A549 (cell line): ENCODE results near the gene SERINC5. TPM values are rescaled to one million over a fixed set of nuclear protein-coding genes. Genes with fewer than 3 reads are reported as not detected.

ENCODE experiments used
- ATAC-seq, 2 experiments: fragments of 200-7000 bp in 1 of 2; fragments of >200 bp in 1 of 2; cut with Nextera tagmentation in 1 of 2; cut with Tn5 transposase in 1 of 2; 3 replicates each; pipeline versions ENCODE4 v1.8.0 to v1.9.1; 2018 to 2020; ENCODE audit warnings: mild to moderate bottlenecking in 1 of 2, moderate library complexity in 1 of 2
- CTCF ChIA-PET: fragments of 300-600 bp; sonication (Branson Sonifier 250); formaldehyde crosslinking; extraction: SDS; loops from one replicate; lab custom pipeline; 2021; ENCODE audit warnings: antibody characterized with exemption, inconsistent platforms; lab: Yijun Ruan, JAX
- POLR2A ChIA-PET: fragments of 350-600 bp; formaldehyde crosslinking; extraction: SDS; loops from one replicate; lab custom pipeline; 2021; ENCODE audit warnings: antibody characterized with exemption, inconsistent platforms; lab: Yijun Ruan, JAX
- DNase-seq, 2 experiments: peaks; one replicate each; pipeline versions ENCODE4 v3.0.0 to v3.0.0-alpha.2; 2011 to 2016; ENCODE audit warnings: low read depth in 1 of 2, low spot score in 1 of 2
- FAIRE-seq: peaks from 2 replicates; lab custom pipeline; 2011; peaks lifted over from hg19 to GRCh38; lab: Jason Lieb, UNC
- H3K27ac ChIP-seq, 2 experiments: fragments of >200 bp; sonication (Bioruptor Twin); formaldehyde crosslinking; 3 replicates each; pipeline ENCODE4 v1.5.1; 2016 to 2017
- H3K4me1 ChIP-seq: fragments of >200 bp; sonication (Bioruptor Twin); formaldehyde crosslinking; 3 replicates; pipeline ENCODE4 v1.6.1; 2016
- H3K4me2 ChIP-seq: fragments of >200 bp; sonication (Bioruptor Twin); formaldehyde crosslinking; 3 replicates; pipeline ENCODE4 v1.6.1; 2016
- H3K4me3 ChIP-seq: fragments of >200 bp; sonication (Bioruptor Twin); formaldehyde crosslinking; 3 replicates; pipeline ENCODE4 v1.5.1; 2016
- H3K9me3 ChIP-seq: fragments of >200 bp; sonication (Bioruptor Twin); formaldehyde crosslinking; 3 replicates; pipeline ENCODE4 v1.6.1; 2016
- CBX8 ChIP-seq: fragments of 200-600 bp; sonication (generic); IDR thresholded peaks from 2 replicates; pipeline ENCODE4 v1.6.1; 2016
- CHD2 ChIP-seq: fragments of 150-350 bp; IDR thresholded peaks from 2 replicates; pipeline ENCODE4 v1.6.1; 2014; ENCODE audit warnings: low read length; ENCODE audit not compliant: partially characterized antibody
- CHD4 ChIP-seq: fragments of 200-600 bp; sonication (generic); IDR thresholded peaks from 2 replicates; pipeline ENCODE4 v1.6.1; 2016; ENCODE audit warnings: antibody characterized with exemption, mild to moderate bottlenecking, borderline replicate concordance
- CTCF ChIP-seq: fragments of >200 bp; sonication (Bioruptor Twin); formaldehyde crosslinking; IDR thresholded peaks from 3 replicates; pipeline ENCODE4 v1.5.1; 2016
- ESRRA ChIP-seq: fragments of 150-350 bp; IDR thresholded peaks from 2 replicates; pipeline ENCODE4 v1.6.1; 2014; ENCODE audit warnings: mild to moderate bottlenecking, low read length, borderline replicate concordance
- FOSL2 ChIP-seq, 2 experiments: fragments of 450-650 bp in 1 of 2; fragments of >200 bp in 1 of 2; sonication (Bioruptor Twin) in 1 of 2; formaldehyde crosslinking; IDR thresholded peaks; 2 replicates each; pipeline versions ENCODE4 v1.5.0 to v1.6.1; 2016 to 2020; ENCODE audit warnings: mild to moderate bottlenecking in 1 of 2, moderate library complexity in 1 of 2
- GATA3 ChIP-seq: IDR thresholded peaks from 2 replicates; pipeline ENCODE4 v1.6.1; 2012; ENCODE audit warnings: borderline replicate concordance
- HDAC2 ChIP-seq: fragments of 200-600 bp; sonication (generic); IDR thresholded peaks from 2 replicates; pipeline ENCODE4 v1.6.1; 2016
- HEYL ChIP-seq: fragments of 250-450 bp; sonication (Bioruptor Pico); IDR thresholded peaks from 2 replicates; pipeline ENCODE4 v1.8.0; 2021; ENCODE audit warnings: mild to moderate bottlenecking, moderate library complexity
- HMGXB4 ChIP-seq: fragments of 250-450 bp; sonication (Bioruptor Pico); IDR thresholded peaks from 2 replicates; pipeline ENCODE4 v1.5.0; 2021; ENCODE audit warnings: mild to moderate bottlenecking, moderate library complexity, borderline replicate concordance
- HOXB5 ChIP-seq: fragments of 250-450 bp; sonication (Bioruptor Pico); IDR thresholded peaks from 2 replicates; pipeline ENCODE4 v1.5.0; 2020; ENCODE audit warnings: mild to moderate bottlenecking, moderate library complexity
- PBX3 ChIP-seq: IDR thresholded peaks from 2 replicates; pipeline ENCODE4 v1.6.1; 2012
- POLR2AphosphoS2 ChIP-seq: conservative IDR thresholded peaks from 2 replicates; pipeline ENCODE4 v1.6.1; 2012; ENCODE audit warnings: low read length, improper control_type of control experiment, inconsistent platforms
- RARB ChIP-seq: fragments of 250-450 bp; sonication (Bioruptor Pico); IDR thresholded peaks from 2 replicates; pipeline ENCODE4 v1.8.0; 2021; ENCODE audit warnings: mild to moderate bottlenecking, moderate library complexity
- RCOR1 ChIP-seq: fragments of 150-350 bp; IDR thresholded peaks from 2 replicates; pipeline ENCODE4 v1.6.1; 2014; ENCODE audit warnings: antibody characterized with exemption, low read length, low read depth
- TFCP2L1 ChIP-seq: fragments of 250-450 bp; sonication (Bioruptor Pico); IDR thresholded peaks from 2 replicates; pipeline ENCODE4 v1.5.0; 2021; ENCODE audit warnings: mild to moderate bottlenecking
- TP53 ChIP-seq: fragments of 250-450 bp; sonication (Bioruptor Pico); IDR thresholded peaks from 2 replicates; pipeline ENCODE4 v1.5.0; 2021; ENCODE audit warnings: mild to moderate bottlenecking, moderate library complexity
- ZC3H11A ChIP-seq: fragments of 450-650 bp; IDR thresholded peaks from 2 replicates; pipeline ENCODE4 v1.6.1; 2014; ENCODE audit warnings: antibody characterized with exemption, mild to moderate bottlenecking
- ZNF302 ChIP-seq: fragments of 250-450 bp; sonication (Bioruptor Pico); IDR thresholded peaks from 2 replicates; pipeline ENCODE4 v1.9.0; 2021; ENCODE audit warnings: inconsistent platforms, mild to moderate bottlenecking, moderate library complexity
- ZSCAN20 ChIP-seq: fragments of 250-450 bp; sonication (Bioruptor Pico); IDR thresholded peaks from 2 replicates; pipeline ENCODE4 v1.8.0; 2022; ENCODE audit warnings: mild to moderate bottlenecking, moderate library complexity
- WGBS: methylation state at CpG from one replicate; pipeline ENCODE4 v1.1.6; 2017; ENCODE audit errors: missing lambda C conversion rate; 5-methylcytosine and 5-hydroxymethylcytosine counted together
- polyA plus RNA-seq, 4 experiments: library from polyadenylated mRNA; depleted of rRNA in 3 of 4; stranded (reverse); fragments of >200 nt; fragmentation: RNase III in 1 of 4; extraction: RNeasy Plus Mini Kit Qiagen cat#74134 plus additional on column Dnase treatment in 1 of 4; gene quantifications; 2 replicates in 3 of 4; 3 replicates in 1 of 4; pipeline ENCODE4 v1.2.3, GENCODE V29; 2011 to 2017

The SERINC5 gene
- polyA plus RNA-seq, 2 of the 4 experiments (the other 2 are of a cell fraction), result 7.0 to 13.4 TPM

GRCh38 chr5:80141681-80142080 is 114.2 kb downstream of the SERINC5 start:
- Histone ChIP-seq H3K27ac (no peak overlapping the region), H3K4me3 (no peak overlapping the region), H3K4me1 (no peaks in the 10 kb centered on the region), H3K4me2 (no peak overlapping the region), H3K9me3 (no peaks in the 10 kb centered on the region)
- ChIA-PET CTCF (interaction anchor here (1.4 kb wide), 1 partner anchor 40 kb away, joined by 3 read pairs; no protein-coding TSS in a partner anchor), POLR2A (no interaction called here)
- ATAC-seq (no peak), FAIRE-seq (no peak), DNase-seq (no peak)
- no peak for TF ChIP-seq ZC3H11A
- WGBS, result 91% methylated on average over 3 of the region's 3 CpGs

- Histone ChIP-seq H3K27ac (no peak overlapping the region), H3K4me2 (no peak overlapping the region), H3K4me1 (no peaks in the 10 kb centered on the region), H3K9me3 (no peaks in the 10 kb centered on the region), H3K4me3 (no peak overlapping the region)
- WGBS, result 87% methylated on average over 13 of the region's 13 CpGs
- ChIA-PET POLR2A (no interaction called here), CTCF (interaction anchor here (0.6 to 1.4 kb wide), 3 partner anchors 35 to 453 kb away, joined by 3 to 4 read pairs (median 3); no protein-coding TSS in a partner anchor)
- TF ChIP-seq ZSCAN20 (CRISPR knock-in tag) (no peak), HEYL (CRISPR knock-in tag) (no peak), HDAC2 (no peak), CHD4 (no peak), ZC3H11A (no peak), HMGXB4 (CRISPR knock-in tag) (no peak), CTCF (no peak), HOXB5 (CRISPR knock-in tag) (no peak), FOSL2 (IDR thresholded peaks at IDR 0.05) (no peak), FOSL2 (CRISPR knock-in tag; IDR thresholded peaks at IDR 0.05) (no peak), RCOR1 (no peak), ZNF302 (no peak), PBX3 (no peak), POLR2AphosphoS2 (no peak)
- DNase-seq (no peak), ATAC-seq (no peak), FAIRE-seq (no peak)
Observed at GRCh38 chr5:80141147-80141671, 114.6 kb downstream of the SERINC5 start.

GRCh38 chr5:80140496-80140895 is 115.4 kb downstream of the SERINC5 start:
- 83% methylated on average over 3 of the region's 3 CpGs for WGBS
- DNase-seq (no peak), ATAC-seq (no peak), FAIRE-seq (no peak)
- TF ChIP-seq ESRRA, result no peak
- no peak for TF ChIP-seq TFCP2L1
- no peak for TF ChIP-seq CHD2
- no peak for TF ChIP-seq CBX8
- TF ChIP-seq RARB (CRISPR knock-in tag), result no peak
- TF ChIP-seq TP53 (CRISPR knock-in tag), result no peak
- no peak for TF ChIP-seq GATA3
- Histone ChIP-seq H3K9me3 (no peaks in the 10 kb centered on the region), H3K4me1 (no peaks in the 10 kb centered on the region), H3K27ac (no peak overlapping the region), H3K4me3 (no peak overlapping the region), H3K4me2 (no peak overlapping the region)
- POLR2A ChIA-PET, result no interaction called here
- CTCF ChIA-PET, result interaction anchor here (0.6 kb wide), 1 partner anchor 35 kb away, joined by 4 read pairs; no protein-coding TSS in a partner anchor
